GM19324 (cell line): ENCODE data around the gene ZNF573.
"Not testable (repeated sequence)": the region's sequence is repeated elsewhere in the genome, so short reads cannot be mapped to it uniquely, and the experiment has no call there.

Source experiments
- ATAC-seq: cut with Tn5 transposase; IDR thresholded peaks from one replicate; pipeline ENCODE4 v1.9.1; 2021; ENCODE audit warnings: mild to moderate bottlenecking, moderate library complexity; ENCODE audit not compliant: unreplicated experiment, low FRiP score

Gene ZNF573

GRCh38 chr19:37779127-37780005 is at the start of gene ZNF573:
Gene ZNF573, minus strand, starts transcription at chr19:37779586. Its CDS starts 5,857 bp downstream, at chr19:37773729.
- peak; percentile 65 for ATAC-seq

GRCh38 chr19:37817180-37817981 is 38.0 kb upstream of the ZNF573 start:
- ATAC-seq = no peak

GRCh38 chr19:37815611-37816010 is 36.2 kb upstream of the ZNF573 start:
- ATAC-seq = not testable (repeated sequence)

- ATAC-seq = no peak
Measured at GRCh38 chr19:37813340-37813739, 34.0 kb upstream of the ZNF573 start.

- ATAC-seq = no peak
Measured at GRCh38 chr19:37809366-37809765, 30.0 kb upstream of the ZNF573 start.

GRCh38 chr19:37803249-37803840 is 24.0 kb upstream of the ZNF573 start:
- ATAC-seq = no peak

GRCh38 chr19:37790244-37790925 is 11.0 kb upstream of the ZNF573 start:
- ATAC-seq = no peak

- no peak for ATAC-seq
Measured at GRCh38 chr19:37778613-37779126, 716 bp downstream of the ZNF573 start.

- no peak for ATAC-seq
Measured at GRCh38 chr19:37770985-37771384, 8.4 kb downstream of the ZNF573 start.

- no peak for ATAC-seq
Measured at GRCh38 chr19:37763488-37763887, 15.9 kb downstream of the ZNF573 start.

GRCh38 chr19:37757683-37758082 is 21.7 kb downstream of the ZNF573 start:
- not testable (repeated sequence) for ATAC-seq

GRCh38 chr19:37738371-37738770 is 41.0 kb downstream of the ZNF573 start:
- no peak for ATAC-seq

- ATAC-seq = no peak
Measured at GRCh38 chr19:37725181-37725580, 54.2 kb downstream of the ZNF573 start.

- no peak for ATAC-seq
Measured at GRCh38 chr19:37719927-37720265, 59.5 kb downstream of the ZNF573 start.

- peak; percentile 87 for ATAC-seq
Measured at GRCh38 chr19:37719111-37719926, 60.1 kb downstream of the ZNF573 start, which contains the start of gene ZNF607. Gene ZNF607, minus strand, starts transcription at chr19:37719761. Its CDS starts 8,143 bp downstream, at chr19:37711618.

- no peak for ATAC-seq
Measured at GRCh38 chr19:37718304-37718703, 61.1 kb downstream of the ZNF573 start.

GRCh38 chr19:37716140-37716539 is 63.2 kb downstream of the ZNF573 start:
- ATAC-seq = no peak

GRCh38 chr19:37706052-37706605 is 73.3 kb downstream of the ZNF573 start:
- ATAC-seq = no peak

- no peak for ATAC-seq
Measured at GRCh38 chr19:37699057-37699456, 80.3 kb downstream of the ZNF573 start.
